GM18907 (cell line): ENCODE measurements around the gene CYP2A13.
"Not testable (repeated sequence)": the region's sequence is repeated elsewhere in the genome, so short reads cannot be mapped to it uniquely, and the experiment has no call there.

Source experiments
- ATAC-seq: cut with Tn5 transposase; IDR thresholded peaks from one replicate; pipeline ENCODE4 v1.9.1; 2021; ENCODE audit warnings: mild to moderate bottlenecking, moderate library complexity; ENCODE audit not compliant: unreplicated experiment

CYP2A13 gene, protein sequence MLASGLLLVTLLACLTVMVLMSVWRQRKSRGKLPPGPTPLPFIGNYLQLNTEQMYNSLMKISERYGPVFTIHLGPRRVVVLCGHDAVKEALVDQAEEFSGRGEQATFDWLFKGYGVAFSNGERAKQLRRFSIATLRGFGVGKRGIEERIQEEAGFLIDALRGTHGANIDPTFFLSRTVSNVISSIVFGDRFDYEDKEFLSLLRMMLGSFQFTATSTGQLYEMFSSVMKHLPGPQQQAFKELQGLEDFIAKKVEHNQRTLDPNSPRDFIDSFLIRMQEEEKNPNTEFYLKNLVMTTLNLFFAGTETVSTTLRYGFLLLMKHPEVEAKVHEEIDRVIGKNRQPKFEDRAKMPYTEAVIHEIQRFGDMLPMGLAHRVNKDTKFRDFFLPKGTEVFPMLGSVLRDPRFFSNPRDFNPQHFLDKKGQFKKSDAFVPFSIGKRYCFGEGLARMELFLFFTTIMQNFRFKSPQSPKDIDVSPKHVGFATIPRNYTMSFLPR

GRCh38 chr19:41088151-41088550 lies at the start of gene CYP2A13:
Gene CYP2A13 (plus strand): TSS chr19:41088451. CDS start chr19:41088472, 21 bp downstream.
- ATAC-seq, result no peak

DNA sequence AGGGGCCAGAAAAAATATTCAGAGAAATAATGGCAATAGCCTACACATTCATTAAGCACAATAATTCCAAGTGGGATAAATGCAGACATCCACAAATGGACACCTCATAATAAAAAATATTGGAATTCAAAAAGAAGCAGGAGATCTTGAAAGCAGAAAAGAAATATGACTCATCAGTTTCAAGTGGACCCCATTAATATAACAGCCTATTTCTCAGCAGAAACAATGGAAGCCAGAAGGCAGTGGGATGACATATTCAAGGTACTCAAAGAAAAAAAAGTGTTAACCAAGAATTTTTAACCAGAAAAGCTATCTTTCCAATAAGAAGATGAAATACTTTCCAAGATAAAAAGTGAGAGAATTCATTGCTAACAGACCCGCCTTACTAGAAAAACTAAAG lies 48.4 kb upstream of the CYP2A13 start:
- ATAC-seq, result no peak

GRCh38 chr19:41045095-41045494 lies 43.2 kb upstream of the CYP2A13 start:
- ATAC-seq, result not testable (repeated sequence)

DNA sequence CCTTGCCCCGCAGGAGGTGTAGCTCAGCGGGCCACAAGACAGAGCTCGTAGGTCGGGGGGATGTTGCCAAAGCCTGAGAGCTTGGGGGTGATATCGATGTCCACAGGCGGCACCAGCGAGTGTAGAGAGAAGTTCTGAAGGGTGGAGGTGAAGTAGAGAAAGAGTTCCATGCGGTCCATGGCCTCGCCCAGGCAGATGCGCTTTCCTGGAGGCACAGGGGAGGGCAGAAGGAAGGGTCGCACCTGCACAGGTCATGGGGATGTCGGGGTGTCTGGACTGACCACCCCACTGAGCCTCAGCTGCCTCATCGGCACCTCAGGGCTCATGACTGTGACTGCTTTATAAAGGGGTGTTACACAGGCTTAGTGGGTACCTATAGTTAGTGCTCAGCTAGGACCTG lies 37.8 kb upstream of the CYP2A13 start:
- no peak for ATAC-seq

GRCh38 chr19:41052162-41052561 lies 36.1 kb upstream of the CYP2A13 start:
- ATAC-seq, result not testable (repeated sequence)

DNA sequence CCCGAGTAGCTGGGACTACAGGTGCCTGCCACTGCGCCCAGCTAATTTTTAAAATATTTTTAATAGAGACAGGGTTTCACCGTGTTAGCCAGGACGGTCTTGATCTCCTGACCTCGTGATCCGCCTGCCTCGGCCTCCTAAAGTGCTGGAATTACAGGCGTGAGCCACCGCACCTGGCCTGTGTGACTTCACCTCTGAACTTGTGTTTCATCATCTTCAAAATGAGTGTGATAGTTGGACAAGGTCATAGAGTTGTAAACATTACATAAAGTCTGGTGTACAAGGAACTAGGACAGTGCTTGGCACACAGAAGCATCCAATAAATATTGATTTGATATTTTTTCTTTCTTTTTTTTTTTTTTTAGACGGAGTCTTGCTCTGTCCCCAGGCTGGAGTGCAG lies 34.9 kb upstream of the CYP2A13 start:
- ATAC-seq, result not testable (repeated sequence)

DNA sequence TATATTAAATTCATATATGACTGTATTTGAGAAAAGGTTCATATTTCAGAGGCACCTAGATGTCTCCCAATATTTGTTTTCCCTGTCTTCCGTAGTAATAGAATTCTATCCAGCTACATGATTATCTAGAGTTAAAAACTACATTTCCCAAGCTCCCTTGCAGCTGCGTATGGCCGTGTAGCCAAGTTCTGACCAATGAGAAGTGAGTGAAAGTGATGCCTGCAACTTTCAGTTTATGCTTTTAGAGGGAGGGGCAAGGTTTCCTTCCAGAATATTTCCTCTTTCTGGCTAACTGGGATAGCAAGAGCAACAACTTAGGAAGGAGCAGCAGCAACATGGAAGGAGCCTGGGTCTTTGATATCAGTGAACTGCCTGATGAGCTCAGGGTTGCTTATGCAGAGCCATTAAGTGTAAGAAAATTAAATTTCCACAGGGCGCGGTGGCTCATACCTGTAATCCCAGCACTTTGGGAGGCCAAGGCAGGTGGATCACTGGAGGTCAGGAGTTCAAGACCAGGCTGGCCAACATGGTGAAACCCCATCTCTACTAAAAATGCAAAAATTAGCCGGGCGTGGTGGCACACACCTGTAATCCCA lies 23.2 kb upstream of the CYP2A13 start:
- ATAC-seq, result no peak

DNA sequence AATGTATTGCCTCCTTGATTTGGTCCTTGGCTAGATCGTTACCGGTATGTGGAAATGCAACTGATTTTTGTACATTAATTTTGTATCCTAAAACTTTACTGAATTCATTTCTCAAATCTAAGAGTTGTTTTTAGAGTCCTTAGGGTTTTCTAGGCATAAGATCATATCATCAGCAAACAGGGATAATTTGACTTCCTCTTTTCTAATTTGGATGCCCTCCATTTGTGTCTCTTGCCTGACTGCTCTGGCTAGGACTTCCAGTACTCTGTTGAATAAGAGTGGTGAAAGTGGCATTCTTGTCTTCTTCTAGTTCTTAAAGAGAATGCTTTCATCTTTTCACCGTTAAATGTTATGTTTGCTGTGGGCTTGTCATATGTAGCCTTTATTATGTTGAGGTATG lies 12.0 kb upstream of the CYP2A13 start:
- ATAC-seq, result no peak

DNA sequence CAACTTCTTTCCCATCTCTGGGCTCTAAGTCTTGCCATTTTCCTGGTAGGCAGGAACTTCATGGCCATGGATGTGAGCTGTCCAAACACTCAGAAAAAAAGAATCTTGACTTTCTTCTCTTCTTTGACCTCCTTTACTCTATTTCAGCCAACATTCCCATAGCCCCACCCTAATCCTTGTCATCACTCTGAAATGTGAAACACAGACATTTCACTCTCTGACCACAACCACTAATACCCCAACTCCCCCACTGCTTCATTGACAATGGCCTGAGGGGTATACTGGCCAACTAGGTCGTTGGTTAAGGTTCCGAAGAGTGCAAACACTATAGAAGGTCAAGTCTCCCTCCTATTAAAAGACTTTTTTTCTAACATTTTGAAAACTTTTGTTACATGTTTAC lies 4.7 kb upstream of the CYP2A13 start:
- no peak for ATAC-seq

DNA sequence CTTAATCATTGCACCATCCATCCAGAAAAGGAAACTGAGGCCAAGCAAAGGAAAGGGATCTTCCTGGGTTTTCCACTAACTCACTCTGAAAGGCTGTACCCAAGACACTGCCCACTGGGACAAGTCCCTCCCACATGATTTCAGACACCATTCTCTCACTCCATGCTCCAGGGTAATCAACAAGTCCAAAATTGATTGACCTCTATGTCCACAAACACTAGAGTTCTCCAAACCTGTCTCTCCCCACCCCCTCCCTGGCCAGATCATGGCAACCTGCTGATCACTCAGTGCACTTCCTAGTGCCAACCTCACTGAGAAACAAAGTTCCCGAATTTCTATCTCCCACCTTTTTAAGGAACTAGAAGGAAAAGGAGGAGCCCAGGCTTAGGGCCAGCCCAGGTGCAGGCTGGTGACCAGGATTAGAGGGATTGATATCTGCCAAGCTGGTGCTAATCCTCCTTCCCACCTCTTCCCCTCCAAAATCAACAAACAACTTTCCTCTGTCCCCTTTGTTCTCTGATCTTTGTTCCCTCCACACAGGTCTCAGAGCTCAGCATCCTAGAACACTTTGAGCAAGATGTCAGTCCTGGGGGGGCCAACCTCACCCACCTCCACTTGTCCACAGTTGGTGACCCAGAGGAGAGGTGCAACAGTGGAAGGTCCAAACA lies 2.4 kb upstream of the CYP2A13 start:
- no peak for ATAC-seq

DNA sequence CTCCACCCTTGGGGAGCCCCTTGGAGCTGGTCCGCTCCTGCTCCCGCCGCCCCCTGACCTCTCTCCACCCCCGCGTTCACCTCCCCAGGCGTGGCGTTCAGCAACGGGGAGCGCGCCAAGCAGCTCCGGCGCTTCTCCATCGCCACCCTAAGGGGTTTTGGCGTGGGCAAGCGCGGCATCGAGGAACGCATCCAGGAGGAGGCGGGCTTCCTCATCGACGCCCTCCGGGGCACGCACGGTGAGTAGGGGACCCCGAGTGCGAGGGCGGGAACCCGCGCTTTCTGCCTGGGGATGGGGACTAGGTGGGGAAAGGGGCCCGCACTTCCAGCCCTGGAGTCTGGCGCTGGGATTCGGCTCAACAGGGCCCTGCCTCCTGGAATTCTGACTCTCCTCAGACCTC lies 1.7 kb downstream of the CYP2A13 start:
- no peak for ATAC-seq

GRCh38 chr19:41095703-41096102 lies 7.5 kb downstream of the CYP2A13 start:
- no peak for ATAC-seq

GRCh38 chr19:41096353-41096752 lies 8.1 kb downstream of the CYP2A13 start:
- ATAC-seq, result no peak

DNA sequence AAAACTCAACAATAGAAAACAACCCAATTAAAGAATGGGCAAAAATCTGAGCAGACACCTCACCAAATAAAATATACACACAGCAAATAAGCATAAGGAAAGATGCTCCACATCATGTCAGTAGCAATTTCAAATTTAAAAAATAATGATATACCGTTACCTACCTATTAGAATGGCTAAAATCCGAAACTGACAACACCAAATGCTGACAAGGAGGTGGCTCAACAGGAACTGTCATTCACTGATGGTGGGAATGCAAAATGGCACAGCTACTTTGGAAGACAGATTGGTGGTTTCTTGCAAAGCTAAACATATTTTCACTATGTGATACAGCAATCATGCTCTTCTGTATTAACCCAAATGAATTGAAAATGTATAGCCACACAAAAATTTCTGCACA lies 9.1 kb downstream of the CYP2A13 start:
- no peak for ATAC-seq

GRCh38 chr19:41098762-41099161 lies 10.5 kb downstream of the CYP2A13 start:
- ATAC-seq, result no peak

DNA sequence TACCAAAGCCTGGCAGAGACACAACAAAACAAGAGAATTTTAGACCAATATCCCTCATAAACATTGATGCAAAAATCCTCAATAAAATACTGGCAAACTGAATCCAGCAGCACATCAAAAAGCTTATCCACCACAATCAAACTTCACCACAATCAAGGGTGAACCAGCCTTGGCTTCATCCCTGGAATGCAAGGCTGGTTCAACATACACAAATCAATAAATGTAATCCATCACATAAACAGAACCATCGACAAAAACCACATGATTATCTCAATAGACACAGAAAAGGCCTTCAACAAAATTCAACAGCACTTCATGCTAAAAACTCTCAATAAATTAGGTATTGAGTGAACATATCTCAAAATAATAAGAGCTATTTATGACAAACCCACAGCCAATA lies 14.0 kb downstream of the CYP2A13 start:
- not testable (repeated sequence) for ATAC-seq

DNA sequence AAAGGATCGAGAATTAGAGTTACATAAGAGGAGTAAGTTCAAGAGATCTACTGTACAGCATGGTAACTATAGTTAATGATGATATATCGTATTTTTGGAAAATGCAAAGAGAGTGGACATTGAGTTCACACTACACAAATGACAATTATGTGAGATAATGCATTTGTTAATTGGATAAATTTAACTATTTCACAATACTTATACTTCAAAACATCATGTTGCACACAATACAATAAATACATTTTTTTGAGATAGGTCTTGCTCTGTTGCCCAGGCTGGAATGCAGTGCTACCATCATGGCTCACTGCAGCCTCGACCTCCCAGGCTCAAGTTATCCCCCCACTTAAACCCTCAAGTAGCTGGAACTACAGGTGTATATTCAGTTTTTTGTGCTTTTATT lies 17.9 kb downstream of the CYP2A13 start:
- ATAC-seq, result no peak

- ATAC-seq, result no peak
These were observed 23.0 kb downstream of the CYP2A13 start for GRCh38 chr19:41111296-41111695.

GRCh38 chr19:41111750-41112295 lies 23.6 kb downstream of the CYP2A13 start:
- no peak for ATAC-seq

DNA sequence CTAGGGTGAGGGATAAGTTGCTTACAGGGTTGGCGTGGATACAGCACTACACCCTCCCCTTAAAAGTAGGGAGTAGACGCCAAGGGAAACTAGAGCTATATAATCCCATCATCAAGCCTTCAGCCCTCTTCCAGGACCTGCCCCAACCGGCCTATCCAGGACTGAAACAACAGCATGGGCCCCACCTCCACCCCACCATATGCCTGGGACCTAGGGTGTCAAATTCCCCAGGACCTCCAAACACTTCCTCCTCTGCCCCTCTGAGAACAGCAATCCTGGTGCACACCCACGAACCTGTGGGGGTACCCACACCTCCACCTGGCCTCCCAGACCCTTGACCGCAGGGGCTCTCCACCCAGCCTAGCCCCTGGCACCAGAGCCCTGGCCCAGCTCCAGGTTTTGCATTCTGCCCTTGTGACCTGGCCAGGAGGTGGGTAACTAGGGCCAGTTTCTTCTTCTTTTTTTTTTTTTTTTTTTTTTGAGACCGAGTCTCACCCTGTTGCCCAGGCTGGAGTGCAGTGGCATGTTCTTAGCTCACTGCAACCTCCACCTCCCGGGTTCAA lies 24.6 kb downstream of the CYP2A13 start:
- no peak for ATAC-seq

- no peak for ATAC-seq
These were observed 25.9 kb downstream of the CYP2A13 start, which contains the start of gene CYP2F1 for GRCh38 chr19:41114132-41114531. Gene CYP2F1 (plus strand): TSS chr19:41114432. CDS start chr19:41116189, 1,757 bp downstream.
